ENCODE measurements around the gene CD248.

DNA sequence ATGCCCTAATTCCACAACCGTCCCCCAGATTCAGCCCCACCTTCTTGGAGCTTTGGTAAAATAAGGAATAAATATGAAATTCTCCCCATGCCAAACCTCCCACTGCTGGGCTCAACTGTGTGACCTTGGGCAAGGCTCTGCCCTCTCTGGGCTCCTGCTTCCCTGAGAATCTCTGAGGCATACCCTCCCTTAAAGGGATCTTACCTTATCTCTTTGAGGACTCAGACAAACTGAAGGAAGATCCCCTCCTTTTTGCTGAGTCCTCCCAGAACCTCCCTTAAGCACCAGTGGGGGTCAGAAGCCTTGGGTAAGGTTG is 2.7 kb downstream of the CD248 start:
- TF ChIP-seq, protein P1, sequence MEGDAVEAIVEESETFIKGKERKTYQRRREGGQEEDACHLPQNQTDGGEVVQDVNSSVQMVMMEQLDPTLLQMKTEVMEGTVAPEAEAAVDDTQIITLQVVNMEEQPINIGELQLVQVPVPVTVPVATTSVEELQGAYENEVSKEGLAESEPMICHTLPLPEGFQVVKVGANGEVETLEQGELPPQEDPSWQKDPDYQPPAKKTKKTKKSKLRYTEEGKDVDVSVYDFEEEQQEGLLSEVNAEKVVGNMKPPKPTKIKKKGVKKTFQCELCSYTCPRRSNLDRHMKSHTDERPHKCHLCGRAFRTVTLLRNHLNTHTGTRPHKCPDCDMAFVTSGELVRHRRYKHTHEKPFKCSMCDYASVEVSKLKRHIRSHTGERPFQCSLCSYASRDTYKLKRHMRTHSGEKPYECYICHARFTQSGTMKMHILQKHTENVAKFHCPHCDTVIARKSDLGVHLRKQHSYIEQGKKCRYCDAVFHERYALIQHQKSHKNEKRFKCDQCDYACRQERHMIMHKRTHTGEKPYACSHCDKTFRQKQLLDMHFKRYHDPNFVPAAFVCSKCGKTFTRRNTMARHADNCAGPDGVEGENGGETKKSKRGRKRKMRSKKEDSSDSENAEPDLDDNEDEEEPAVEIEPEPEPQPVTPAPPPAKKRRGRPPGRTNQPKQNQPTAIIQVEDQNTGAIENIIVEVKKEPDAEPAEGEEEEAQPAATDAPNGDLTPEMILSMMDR (IDR thresholded peaks at IDR 0.05) = no peak
- TF ChIP-seq ZFX (IDR thresholded peaks at IDR 0.05; ENCODE audit: borderline replicate concordance) = no peak
